ENCODE measurements around the gene TAS2R3.

The TAS2R3 gene

GRCh38 chr7:141785706-141786552 lies 22.0 kb downstream of the TAS2R3 start:
- peak in 1 of 3 donors; percentile 18 for DNase-seq (ENCODE audit: low read depth in 2 of 3, low spot score in 1 of 3)

- DNase-seq (ENCODE audit: low read depth in 2 of 3, low spot score in 1 of 3) = no peak
Observed at GRCh38 chr7:141788296-141788695, 24.4 kb downstream of the TAS2R3 start.

DNA sequence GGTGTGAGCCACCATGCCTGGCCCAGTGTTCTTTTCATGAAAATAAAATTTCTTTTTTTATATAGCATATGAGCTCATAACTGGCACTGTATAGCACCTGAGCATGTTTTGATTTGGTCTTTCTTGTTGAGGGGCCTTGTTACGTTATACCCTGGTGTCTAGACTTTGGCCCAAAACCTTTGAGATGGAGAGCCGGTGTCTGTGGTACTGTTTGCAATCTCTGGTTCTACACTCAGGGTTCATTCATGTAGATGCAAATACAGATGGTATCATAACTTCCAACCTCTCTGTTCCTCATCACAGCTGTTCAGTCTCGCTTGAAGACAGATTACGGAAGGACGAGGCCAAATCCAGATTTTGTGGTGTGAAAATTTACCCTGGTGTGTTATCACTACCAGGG lies 26.0 kb downstream of the TAS2R3 start, which contains the start of gene TAS2R5:
Gene TAS2R5, plus strand, starts transcription at position 301 of the 400 bp plus-strand sequence. CDS start 145 bp downstream, outside the sequence.
- DNase-seq (ENCODE audit: low read depth in 2 of 3, low spot score in 1 of 3) = no peak

DNA sequence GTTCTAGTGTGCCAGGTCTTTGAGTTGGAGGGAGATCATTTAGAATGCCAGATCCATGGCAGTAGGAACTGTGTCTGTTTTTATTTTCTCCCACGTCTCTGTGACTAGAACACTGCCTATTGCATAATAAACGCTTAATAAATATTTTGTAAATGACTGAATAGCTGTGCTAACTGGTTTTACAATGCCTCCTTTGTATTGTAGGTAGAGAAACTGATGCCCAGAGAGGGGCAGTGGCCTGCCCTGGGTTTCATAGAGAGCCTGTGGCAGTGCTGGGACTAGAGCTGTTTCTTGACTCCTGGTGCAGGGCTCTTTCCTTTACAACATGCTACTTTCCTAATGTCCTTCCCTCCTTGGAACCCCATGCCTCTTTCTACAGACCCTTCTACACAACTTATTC lies 28.6 kb downstream of the TAS2R3 start:
- DNase-seq (ENCODE audit: low read depth in 2 of 3, low spot score in 1 of 3) = no peak
